IMR-90 (cell line): ENCODE data around the gene DMXL1. TPM values are rescaled to one million over a fixed set of nuclear protein-coding genes. Genes with fewer than 3 reads are reported as not detected.

Experiments used
- ATAC-seq: fragments of 200-7000 bp; cut with Tn5 transposase; 2 replicates; pipeline ENCODE4 v1.9.1; 2020; ENCODE audit warnings: low read depth, mild to moderate bottlenecking, moderate library complexity
- BruUV-seq: library from RNA; stranded (reverse); fragments of 400-500 nt; replicated peaks from 2 replicates; lab custom pipeline; 2021; lab: Mats Ljungman, UMichigan
- CTCF ChIA-PET: fragments of 300-600 bp; formaldehyde crosslinking; extraction: SDS; loops from one replicate; lab custom pipeline; 2021; ENCODE audit warnings: antibody characterized with exemption; lab: Yijun Ruan, JAX
- POLR2A ChIA-PET: fragments of 300-600 bp; sonication (Branson Sonifier 250); formaldehyde crosslinking; loops from one replicate; lab custom pipeline; 2022; ENCODE audit warnings: antibody characterized with exemption; ENCODE audit not compliant: unreplicated experiment; lab: Charles Lee
- DNase-seq: peaks from one replicate; pipeline ENCODE4 v3.0.0; 2013
- H2AFZ ChIP-seq: replicated peaks from 2 replicates; pipeline ENCODE3; 2013; ENCODE audit warnings: low read length, mild to moderate bottlenecking; ENCODE audit not compliant: poor library complexity
- H2AK5ac ChIP-seq: 2 replicates; pipeline ENCODE4 v1.6.1; 2013; ENCODE audit warnings: low read depth, low read length, inconsistent platforms
- H2AK9ac ChIP-seq: replicated peaks from 2 replicates; pipeline ENCODE3; 2013; ENCODE audit warnings: mild to moderate bottlenecking, low read depth, low read length, moderate library complexity; ENCODE audit not compliant: poor library complexity
- H2BK120ac ChIP-seq: 2 replicates; pipeline ENCODE4 v1.6.1; 2013; ENCODE audit warnings: low read depth, low read length, inconsistent platforms
- H2BK15ac ChIP-seq: 3 replicates; pipeline ENCODE4 v1.6.1; 2013; ENCODE audit warnings: low read depth, low read length, inconsistent platforms
- H2BK20ac ChIP-seq: 2 replicates; pipeline ENCODE4 v1.6.1; 2013; ENCODE audit warnings: low read depth, mild to moderate bottlenecking, inconsistent platforms, low read length, moderate library complexity
- H2BK5ac ChIP-seq: 2 replicates; pipeline ENCODE4 v1.6.1; 2013; ENCODE audit warnings: mild to moderate bottlenecking, low read depth, low read length, inconsistent platforms; ENCODE audit not compliant: poor library complexity, severe bottlenecking
- H3K14ac ChIP-seq: replicated peaks from 2 replicates; pipeline ENCODE4 v1.6.1; 2013; ENCODE audit warnings: low read depth, low read length, inconsistent platforms
- H3K18ac ChIP-seq: 2 replicates; pipeline ENCODE4 v1.6.1; 2013; ENCODE audit warnings: low read depth, low read length, control low read depth
- H3K23ac ChIP-seq: 2 replicates; pipeline ENCODE4 v1.6.1; 2013; ENCODE audit warnings: low read depth, low read length, inconsistent platforms
- H3K27ac ChIP-seq: 2 replicates; pipeline ENCODE4 v1.5.1; 2013; ENCODE audit warnings: mild to moderate bottlenecking, control low read depth, low read length; ENCODE audit not compliant: insufficient read depth
- H3K27me3 ChIP-seq: 2 replicates; pipeline ENCODE4 v1.6.1; 2013; ENCODE audit warnings: low read length; ENCODE audit not compliant: control insufficient read depth, insufficient read depth
- H3K36me3 ChIP-seq: 2 replicates; pipeline ENCODE4 v1.6.1; 2013; ENCODE audit warnings: low read length, mixed read lengths; ENCODE audit not compliant: control insufficient read depth, insufficient read depth
- H3K4ac ChIP-seq: 2 replicates; pipeline ENCODE4 v1.6.1; 2013; ENCODE audit warnings: low read depth, low read length, inconsistent platforms
- H3K4me1 ChIP-seq: 2 replicates; pipeline ENCODE4 v1.6.1; 2013; ENCODE audit warnings: low read length, mixed read lengths; ENCODE audit not compliant: control insufficient read depth, insufficient read depth
- H3K4me2 ChIP-seq: 2 replicates; pipeline ENCODE4 v1.6.1; 2013; ENCODE audit warnings: low read depth, mild to moderate bottlenecking, control low read depth, low read length, moderate library complexity
- H3K4me3 ChIP-seq: 2 replicates; pipeline ENCODE4 v1.5.1; 2013; ENCODE audit warnings: low read depth, mild to moderate bottlenecking, control low read depth, low read length, moderate library complexity; ENCODE audit not compliant: insufficient read depth
- H3K56ac ChIP-seq: 2 replicates; pipeline ENCODE4 v1.6.1; 2013; ENCODE audit warnings: low read length, inconsistent platforms; ENCODE audit not compliant: insufficient read depth; ENCODE audit errors: extremely low read depth
- H3K79me1 ChIP-seq, 2 experiments: 2 replicates each; pipeline ENCODE4 v1.6.1; 2013; ENCODE audit warnings: low read length in 2 of 2, inconsistent platforms in 1 of 2, low read depth in 1 of 2
- H3K9ac ChIP-seq: 2 replicates; pipeline ENCODE4 v1.6.1; 2013; ENCODE audit warnings: low read depth, low read length, control low read depth
- H3K9me1 ChIP-seq: 2 replicates; pipeline ENCODE4 v1.6.1; 2013; ENCODE audit warnings: low read length, inconsistent platforms; ENCODE audit not compliant: insufficient read depth
- H3K9me3 ChIP-seq: 2 replicates; pipeline ENCODE4 v1.6.1; 2013; ENCODE audit warnings: low read length; ENCODE audit not compliant: control insufficient read depth, insufficient read depth
- H4K20me1 ChIP-seq: 2 replicates; pipeline ENCODE4 v1.6.1; 2013; ENCODE audit warnings: low read length, inconsistent platforms; ENCODE audit not compliant: insufficient read depth
- H4K5ac ChIP-seq: 2 replicates; pipeline ENCODE4 v1.6.1; 2013; ENCODE audit warnings: mild to moderate bottlenecking, low read depth, low read length, control low read depth
- H4K8ac ChIP-seq, 2 experiments: 2 replicates each; pipeline ENCODE4 v1.6.1; 2013; ENCODE audit warnings: low read depth in 2 of 2, low read length in 2 of 2, control low read depth in 1 of 2, inconsistent platforms in 1 of 2
- H4K91ac ChIP-seq: 2 replicates; pipeline ENCODE4 v1.6.1; 2013; ENCODE audit warnings: low read depth, low read length, inconsistent platforms; ENCODE audit not compliant: insufficient read depth
- CEBPB ChIP-seq: IDR thresholded peaks from 2 replicates; pipeline ENCODE4 v1.6.1; 2012; ENCODE audit warnings: low read depth, low read length, improper control_type of control experiment
- FOS ChIP-seq: fragments of 150-350 bp; IDR thresholded peaks from 2 replicates; pipeline ENCODE4 v1.6.1; 2016; ENCODE audit warnings: low read depth, low read length
- MAZ ChIP-seq: IDR thresholded peaks from 2 replicates; pipeline ENCODE4 v1.6.1; 2012; ENCODE audit warnings: low read depth, mild to moderate bottlenecking, low read length, improper control_type of control experiment, moderate library complexity, borderline replicate concordance
- MXI1 ChIP-seq: IDR thresholded peaks from 2 replicates; pipeline ENCODE4 v1.6.1; 2012; ENCODE audit warnings: low read depth, mild to moderate bottlenecking, low read length, moderate library complexity, borderline replicate concordance
- WGBS, 2 experiments: methylation state at CpG; one replicate each; pipeline versions ENCODE4 v1.1.5 to v1.1.7; 2013; ENCODE audit warnings: missing lambda C conversion rate in 2 of 2; ENCODE audit not compliant: insufficient read length in 1 of 2; ENCODE audit errors: extremely low coverage in 2 of 2; 5-methylcytosine and 5-hydroxymethylcytosine counted together
- dilution Hi-C: fragments of 300-500 bp; cut with HindIII; formaldehyde crosslinking; loops from one replicate; pipeline ENCODE4 v1.14.3; 2018; ENCODE audit warnings: low sequenced_read_pairs; ENCODE audit not compliant: unreplicated experiment
- in situ Hi-C: fragments of 300-500 bp; cut with MboI; formaldehyde crosslinking; loops from 3 replicates; pipeline ENCODE4 v1.14.3; 2019; ENCODE audit warnings: low sequenced_read_pairs, inconsistent platforms, mixed read lengths
- intact Hi-C: fragments of 100-400 bp; cut with micrococcal nuclease; formaldehyde crosslinking; loops from 2 replicates; pipeline ENCODE4 v1.10.0; 2022
- microRNA-seq, 2 experiments: library from miRNA; stranded (forward) in 1 of 2; unstranded in 1 of 2; fragments of 10-50 nt in 1 of 2; fragments of <30 nt in 1 of 2; gene quantifications in 1 of 2; microRNA quantifications in 1 of 2; one replicate each; pipeline versions ENCODE3 to v1.1.0; 2013 to 2020; ENCODE audit not compliant: insufficient read depth in 1 of 2, insufficient read length in 1 of 2, unreplicated experiment in 1 of 2
- polyA plus RNA-seq, 3 experiments: library from polyadenylated mRNA; depleted of rRNA; stranded (reverse); fragments of >200 nt; gene quantifications; 2 replicates each; pipeline ENCODE4 v1.2.3, GENCODE V29; 2012; ENCODE audit warnings: low replicate concordance in 1 of 3
- small RNA-seq, 5 experiments: library from RNA; depleted of rRNA; stranded (forward); fragments of <200 nt; gene quantifications; one replicate each; pipeline ENCODE3, GENCODE V24; 2012
- total RNA-seq: library from RNA; depleted of rRNA; stranded (reverse); fragments of >200 nt; gene quantifications from 2 replicates; pipeline ENCODE4 v1.2.3, GENCODE V29; 2012; rRNA removed

Gene DMXL1
- total and polyA plus RNA-seq, 2 of the 4 experiments (the other 2 are of a cell fraction) = 8.1 to 21.5 TPM

- no peak for TF ChIP-seq MXI1
Observed at GRCh38 chr5:119292701-119293515, 222.0 kb downstream of the DMXL1 start (continued).

GRCh38 chr5:119293516-119293829 lies 222.6 kb downstream of the DMXL1 start:
- Histone ChIP-seq H4K20me1 (no peaks in the 10 kb centered on the region), H3K36me3 (no peaks in the 10 kb centered on the region), H3K27me3 (no peaks in the 10 kb centered on the region), H2AFZ (no peak overlapping the region), H3K18ac (no peak overlapping the region), H3K9ac (no peak overlapping the region), H3K23ac (no peak overlapping the region), H3K9me1 (no peaks in the 10 kb centered on the region; the same call in 1 of the 2 replicates), H2BK120ac (no peak overlapping the region), H2AK5ac (no peak overlapping the region), H2BK5ac (no peak overlapping the region), H3K79me1 (peaks cover 12 to 25% of the 10 kb centered on the region in 2 experiments; a peak in 3 of 4 replicates), H3K14ac (no peak overlapping the region), H3K27ac (no peak overlapping the region), H4K5ac (no peak overlapping the region), H3K4ac (no peak overlapping the region), H2BK15ac (no peak overlapping the region), H3K4me2 (no peak overlapping the region), H3K4me3 (no peak overlapping the region), H3K9me3 (no peaks in the 10 kb centered on the region), H4K8ac (no peak overlapping the region), H2AK9ac (no peak overlapping the region), H2BK20ac (no peak overlapping the region), H3K4me1 (peaks cover 9% of the 10 kb centered on the region), H3K56ac (no peak overlapping the region), H4K91ac (no peak overlapping the region)
- dilution Hi-C loops = no loop called here
- no peak for ATAC-seq
- intact Hi-C loops = no loop called here
- no CpG with 5 or more reads among the region's 2 CpGs for WGBS, 2 experiments
- ChIA-PET POLR2A (no interaction called here), CTCF (no interaction called here)
- TF ChIP-seq MXI1 = no peak
- TF ChIP-seq CEBPB = peak; percentile 65
- no peak for TF ChIP-seq MAZ
- no peak for TF ChIP-seq FOS
- in situ Hi-C loops = no loop called here
- DNase-seq = no peak
- BruUV-seq = no TSS peak

Small RNA genes lying within 50 kb of the gene (microRNA-seq; reads per million reads assigned to microRNA genes)
- gene LAMTOR3P2 (ENCODE audit: insufficient read depth, insufficient read length) = not detected
- gene MIR5706 (ENCODE audit: insufficient read depth in 1 of 2, insufficient read length in 1 of 2, unreplicated experiment in 1 of 2) = 0 reads per million in 2 experiments
- gene RNU6-701P (ENCODE audit: insufficient read depth, insufficient read length) = not detected

Small RNA genes lying within 50 kb of the gene (small RNA-seq; reads per million reads assigned to genes)
- gene LAMTOR3P2 = 0 reads per million in 5 experiments
- 0 reads per million in 5 experiments for gene MIR5706
- 0 reads per million in 5 experiments for gene RNU6-701P

Other genes starting within 250 kb of the DMXL1 start
- 1.8 and 2.5 TPM in 2 replicates for gene DTWD2, start 82.5 kb upstream of the DMXL1 start, total RNA-seq
- 1.1 and 1.2 TPM in 2 replicates for gene DTWD2, start 82.5 kb upstream of the DMXL1 start, polyA plus RNA-seq (2012; rRNA removed)